HepG2 (cell line): ENCODE results near the gene PACS2. TPM values are rescaled to one million over a fixed set of nuclear protein-coding genes. Genes with fewer than 3 reads are reported as not detected.
"Not testable (repeated sequence)": the region's sequence is repeated elsewhere in the genome, so short reads cannot be mapped to it uniquely, and the experiment has no call there.

Experiments used
- ATAC-seq: fragments of 200-7000 bp; cut with Tn5 transposase; 3 replicates; pipeline ENCODE4 v1.9.1; 2020; ENCODE audit warnings: mild to moderate bottlenecking, moderate library complexity
- BruUV-seq: library from RNA; stranded (reverse); fragments of 400-500 nt; replicated peaks from 2 replicates; lab custom pipeline; 2021; lab: Mats Ljungman, UMichigan
- CTCF ChIA-PET: fragments of 300-600 bp; formaldehyde crosslinking; extraction: SDS; loops from one replicate; lab custom pipeline; 2021; ENCODE audit warnings: low total read pairs, inconsistent platforms, low intra/inter-chr PET ratio; lab: Yijun Ruan, JAX
- POLR2A ChIA-PET: fragments of 350-600 bp; sonication (Branson Sonifier 250); formaldehyde crosslinking; loops from one replicate; lab custom pipeline; 2020; ENCODE audit warnings: antibody characterized with exemption, inconsistent platforms; lab: Yijun Ruan, JAX
- DNase-seq: peaks from one replicate; pipeline ENCODE4 v3.0.0-alpha.2; 2015; ENCODE audit warnings: low spot score
- FAIRE-seq: peaks from 3 replicates; lab custom pipeline; 2011; peaks lifted over from hg19 to GRCh38; lab: Jason Lieb, UNC
- H2AFZ ChIP-seq: one replicate; pipeline ENCODE4 v1.6.1; 2011; ENCODE audit warnings: low read length, inconsistent platforms
- H3K27ac ChIP-seq: fragments of 300-600 bp; 3 replicates; pipeline ENCODE4 v1.8.0; 2011; ENCODE audit warnings: mixed run types, mild to moderate bottlenecking, mixed read lengths, low read length, inconsistent platforms; ENCODE audit not compliant: insufficient read depth; ENCODE audit errors: extremely low read length
- H3K27me3 ChIP-seq, 2 experiments: fragments of 200-600 bp in 1 of 2; 2 replicates in 1 of 2; 3 replicates in 1 of 2; pipeline versions ENCODE4 v1.6.0 to v1.8.0; 2011; ENCODE audit warnings: low read length in 2 of 2, mild to moderate bottlenecking in 2 of 2, moderate library complexity in 2 of 2, inconsistent platforms in 1 of 2; ENCODE audit not compliant: insufficient read depth in 2 of 2, control insufficient read depth in 1 of 2
- H3K36me3 ChIP-seq, 2 experiments: fragments of 200-600 bp in 1 of 2; replicated peaks in 1 of 2; 2 replicates in 1 of 2; 3 replicates in 1 of 2; pipeline versions ENCODE4 v1.5.1 to v1.8.0; 2011; ENCODE audit warnings: low read length in 2 of 2, inconsistent platforms in 1 of 2; ENCODE audit not compliant: insufficient read depth in 2 of 2, control insufficient read depth in 1 of 2
- H3K4me1 ChIP-seq: 2 replicates; pipeline ENCODE4 v1.5.1; 2012; ENCODE audit warnings: low read length, inconsistent platforms; ENCODE audit not compliant: insufficient read depth
- H3K4me2 ChIP-seq: 2 replicates; pipeline ENCODE4 v1.6.0; 2011; ENCODE audit warnings: low read depth, low read length, inconsistent platforms
- H3K4me3 ChIP-seq, 3 experiments: fragments of 200-600 bp in 1 of 3; sonication (generic), shearing (Covaris generic) in 1 of 3; replicated peaks in 1 of 3; 2 replicates each; pipeline ENCODE4 v1.5.1; 2011 to 2016; ENCODE audit warnings: low read length in 3 of 3, inconsistent platforms in 2 of 3, low read depth in 2 of 3, mild to moderate bottlenecking in 2 of 3, control low read depth in 1 of 3, mixed read lengths in 1 of 3; ENCODE audit not compliant: insufficient read depth in 1 of 3
- H3K79me2 ChIP-seq: one replicate; pipeline ENCODE4 v1.6.1; 2011; ENCODE audit warnings: low read length, inconsistent platforms; ENCODE audit not compliant: insufficient read depth
- H3K9ac ChIP-seq: 2 replicates; pipeline ENCODE4 v1.6.0; 2011; ENCODE audit warnings: mild to moderate bottlenecking, low read depth, low read length, inconsistent platforms; ENCODE audit not compliant: insufficient read depth
- H3K9me3 ChIP-seq: 2 replicates; pipeline ENCODE4 v1.5.1; 2012; ENCODE audit warnings: mild to moderate bottlenecking, low read length
- H4K20me1 ChIP-seq: 2 replicates; pipeline ENCODE4 v1.6.0; 2011; ENCODE audit warnings: inconsistent platforms, mild to moderate bottlenecking, low read length, moderate library complexity; ENCODE audit not compliant: insufficient read depth
- SMAD1 ChIP-seq: sonication (generic); formaldehyde crosslinking; IDR thresholded peaks from 2 replicates; pipeline ENCODE4 v1.4.0; 2020; ENCODE audit warnings: missing genetic modification reagents, low read depth, mild to moderate bottlenecking, borderline replicate concordance
- STAG1 ChIP-seq: sonication (generic); formaldehyde crosslinking; IDR thresholded peaks from 2 replicates; pipeline ENCODE4 v1.4.0; 2020; ENCODE audit warnings: missing genetic modification reagents
- WGBS: methylation state at CpG from one replicate; pipeline ENCODE4 v1.1.6; 2017; ENCODE audit warnings: low lambda C conversion rate; 5-methylcytosine and 5-hydroxymethylcytosine counted together
- in situ Hi-C: cut with HindIII; loops from 2 replicates; pipeline ENCODE4 v1.10.0; 2017; ENCODE audit warnings: low pct_unique_long_range_greater_than_20kb; ENCODE audit not compliant: extremely low pct_ligation_motif_present
- intact Hi-C: fragments of 100-400 bp; cut with micrococcal nuclease; formaldehyde crosslinking; loops from one replicate; pipeline ENCODE4 v1.10.0; 2022; ENCODE audit not compliant: unreplicated experiment
- polyA plus RNA-seq, 8 experiments: library from polyadenylated mRNA; depleted of rRNA in 3 of 8; stranded (reverse) in 7 of 8; unstranded in 1 of 8; fragments of >200 nt; fragmentation: Illumina TruSeq in 4 of 8; extraction: Trizol in 4 of 8; gene quantifications; 2 replicates each; pipeline versions ENCODE4 v1.2.1 to v1.2.3, GENCODE V29; 2011 to 2016; ENCODE audit warnings: low read depth in 4 of 8, missing spikeins in 1 of 8, mixed read lengths in 1 of 8; ENCODE audit not compliant: insufficient read depth in 1 of 8
- total RNA-seq, 5 experiments: library from RNA; depleted of rRNA; stranded (reverse); fragments of >200 nt; fragmentation: Illumina TruSeq; extraction: Trizol; gene quantifications; 2 replicates each; pipeline ENCODE4 v1.2.3, GENCODE V29; 2016; ENCODE audit warnings: low read depth in 1 of 5
- TF ChIP-seq, protein P1 (sequence below): sonication (generic); formaldehyde crosslinking; IDR thresholded peaks from 2 replicates; pipeline ENCODE4 v1.5.0; 2020; ENCODE audit warnings: mild to moderate bottlenecking, missing genetic modification reagents, moderate library complexity
- TF ChIP-seq, protein P2 (sequence below): sonication (generic); formaldehyde crosslinking; IDR thresholded peaks from 2 replicates; pipeline ENCODE4 v1.4.0; 2020; ENCODE audit warnings: low read depth, missing genetic modification reagents

PACS2 gene
- total and polyA plus RNA-seq, 2 of the 13 experiments (the other 11 are each of a cell fraction or from before 2014, with no cell fraction given), result 23.6 to 27.6 TPM

DNA sequence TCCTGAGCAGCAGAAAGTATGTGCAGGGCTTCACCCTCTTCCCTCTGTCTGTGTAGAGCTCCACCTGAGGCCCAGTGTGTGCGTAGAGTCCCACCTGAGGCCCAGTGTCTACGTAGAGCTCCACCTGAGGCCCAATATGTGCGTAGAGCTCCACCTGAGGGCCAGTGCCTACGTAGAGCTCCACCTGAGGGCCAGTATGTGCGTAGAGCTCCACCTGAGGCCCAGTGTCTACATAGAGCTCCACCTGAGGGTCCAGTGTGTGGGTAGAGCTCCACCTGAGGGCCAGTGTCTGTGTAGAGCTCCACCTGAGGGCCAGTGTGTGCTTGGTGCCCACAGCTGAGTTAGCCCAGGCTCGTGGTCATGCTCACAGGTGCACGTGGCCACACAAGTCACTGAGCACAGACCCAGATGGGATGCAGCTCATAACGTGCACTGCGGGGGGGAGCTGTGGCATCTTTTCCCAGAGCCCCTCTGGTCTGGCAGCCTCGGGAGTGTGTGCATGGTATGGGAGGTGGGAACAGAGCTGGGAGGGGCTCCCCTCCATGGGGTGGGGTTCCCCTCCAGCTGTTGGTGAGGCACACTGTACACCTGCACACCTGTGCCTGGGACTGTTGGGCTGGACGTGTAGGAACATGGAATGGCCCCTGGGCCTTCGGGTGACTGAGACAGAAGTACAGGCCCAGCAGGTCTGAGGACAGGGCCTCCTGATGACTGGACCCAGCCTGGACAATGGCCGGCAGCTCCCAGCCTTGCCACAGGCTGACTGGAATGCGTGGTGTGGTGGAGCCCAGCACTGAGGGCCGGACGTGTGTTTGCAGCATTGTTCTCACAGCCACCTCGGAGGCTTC lies 20.1 kb downstream of the PACS2 start:
- 100% methylated on average over 4 of the region's 17 CpGs for WGBS
- peak; percentile 37 for ATAC-seq
- no peaks in the 10 kb centered on the region for H3K9me3 ChIP-seq
- POLR2A ChIA-PET, result interaction anchor here (0.8 kb wide), 1 partner anchor 34 kb away, joined by 4 read pairs; the partner anchor contains the start of gene BRF1
- no peak overlapping the region for H3K4me2 ChIP-seq
- no peaks in the 10 kb centered on the region; a peak in 1 of 5 replicates for H3K36me3 ChIP-seq
- no TSS peak for BruUV-seq
- no peak for DNase-seq
- H3K4me1 ChIP-seq, result peaks cover 8% of the 10 kb centered on the region; the same call in 1 of the 2 replicates
- H3K9ac ChIP-seq, result no peak overlapping the region
- in situ Hi-C loops (no loop called here), intact Hi-C loops (no loop called here)
- H3K79me2 ChIP-seq, result peaks cover 5% of the 10 kb centered on the region
- TF ChIP-seq, protein P1, sequence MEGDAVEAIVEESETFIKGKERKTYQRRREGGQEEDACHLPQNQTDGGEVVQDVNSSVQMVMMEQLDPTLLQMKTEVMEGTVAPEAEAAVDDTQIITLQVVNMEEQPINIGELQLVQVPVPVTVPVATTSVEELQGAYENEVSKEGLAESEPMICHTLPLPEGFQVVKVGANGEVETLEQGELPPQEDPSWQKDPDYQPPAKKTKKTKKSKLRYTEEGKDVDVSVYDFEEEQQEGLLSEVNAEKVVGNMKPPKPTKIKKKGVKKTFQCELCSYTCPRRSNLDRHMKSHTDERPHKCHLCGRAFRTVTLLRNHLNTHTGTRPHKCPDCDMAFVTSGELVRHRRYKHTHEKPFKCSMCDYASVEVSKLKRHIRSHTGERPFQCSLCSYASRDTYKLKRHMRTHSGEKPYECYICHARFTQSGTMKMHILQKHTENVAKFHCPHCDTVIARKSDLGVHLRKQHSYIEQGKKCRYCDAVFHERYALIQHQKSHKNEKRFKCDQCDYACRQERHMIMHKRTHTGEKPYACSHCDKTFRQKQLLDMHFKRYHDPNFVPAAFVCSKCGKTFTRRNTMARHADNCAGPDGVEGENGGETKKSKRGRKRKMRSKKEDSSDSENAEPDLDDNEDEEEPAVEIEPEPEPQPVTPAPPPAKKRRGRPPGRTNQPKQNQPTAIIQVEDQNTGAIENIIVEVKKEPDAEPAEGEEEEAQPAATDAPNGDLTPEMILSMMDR (CRISPR knock-in tag), result peak; percentile 37
- TF ChIP-seq, protein P2, sequence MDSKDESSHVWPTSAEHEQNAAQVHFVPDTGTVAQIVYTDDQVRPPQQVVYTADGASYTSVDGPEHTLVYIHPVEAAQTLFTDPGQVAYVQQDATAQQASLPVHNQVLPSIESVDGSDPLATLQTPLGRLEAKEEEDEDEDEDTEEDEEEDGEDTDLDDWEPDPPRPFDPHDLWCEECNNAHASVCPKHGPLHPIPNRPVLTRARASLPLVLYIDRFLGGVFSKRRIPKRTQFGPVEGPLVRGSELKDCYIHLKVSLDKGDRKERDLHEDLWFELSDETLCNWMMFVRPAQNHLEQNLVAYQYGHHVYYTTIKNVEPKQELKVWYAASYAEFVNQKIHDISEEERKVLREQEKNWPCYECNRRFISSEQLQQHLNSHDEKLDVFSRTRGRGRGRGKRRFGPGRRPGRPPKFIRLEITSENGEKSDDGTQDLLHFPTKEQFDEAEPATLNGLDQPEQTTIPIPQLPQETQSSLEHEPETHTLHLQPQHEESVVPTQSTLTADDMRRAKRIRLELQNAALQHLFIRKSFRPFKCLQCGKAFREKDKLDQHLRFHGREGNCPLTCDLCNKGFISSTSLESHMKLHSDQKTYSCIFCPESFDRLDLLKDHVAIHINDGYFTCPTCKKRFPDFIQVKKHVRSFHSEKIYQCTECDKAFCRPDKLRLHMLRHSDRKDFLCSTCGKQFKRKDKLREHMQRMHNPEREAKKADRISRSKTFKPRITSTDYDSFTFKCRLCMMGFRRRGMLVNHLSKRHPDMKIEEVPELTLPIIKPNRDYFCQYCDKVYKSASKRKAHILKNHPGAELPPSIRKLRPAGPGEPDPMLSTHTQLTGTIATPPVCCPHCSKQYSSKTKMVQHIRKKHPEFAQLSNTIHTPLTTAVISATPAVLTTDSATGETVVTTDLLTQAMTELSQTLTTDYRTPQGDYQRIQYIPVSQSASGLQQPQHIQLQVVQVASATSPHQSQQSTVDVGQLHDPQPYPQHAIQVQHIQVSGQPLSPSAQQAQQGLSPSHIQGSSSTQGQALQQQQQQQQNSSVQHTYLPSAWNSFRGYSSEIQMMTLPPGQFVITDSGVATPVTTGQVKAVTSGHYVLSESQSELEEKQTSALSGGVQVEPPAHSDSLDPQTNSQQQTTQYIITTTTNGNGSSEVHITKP, result no peak
- TF ChIP-seq STAG1 (CRISPR knock-in tag), result peak; percentile 15; the same call in 1 of the 2 replicates
- TF ChIP-seq SMAD1 (CRISPR knock-in tag), result no peak
- CTCF ChIA-PET, result no interaction called here
- peaks cover 4% of the 10 kb centered on the region; the same call in 1 of the 2 replicates for H4K20me1 ChIP-seq
- FAIRE-seq, result no peak
- no peaks in the 10 kb centered on the region for H3K27me3 ChIP-seq
- H2AFZ ChIP-seq, result no peak overlapping the region
- no peak overlapping the region for H3K4me3 ChIP-seq
- no peak overlapping the region for H3K27ac ChIP-seq

DNA sequence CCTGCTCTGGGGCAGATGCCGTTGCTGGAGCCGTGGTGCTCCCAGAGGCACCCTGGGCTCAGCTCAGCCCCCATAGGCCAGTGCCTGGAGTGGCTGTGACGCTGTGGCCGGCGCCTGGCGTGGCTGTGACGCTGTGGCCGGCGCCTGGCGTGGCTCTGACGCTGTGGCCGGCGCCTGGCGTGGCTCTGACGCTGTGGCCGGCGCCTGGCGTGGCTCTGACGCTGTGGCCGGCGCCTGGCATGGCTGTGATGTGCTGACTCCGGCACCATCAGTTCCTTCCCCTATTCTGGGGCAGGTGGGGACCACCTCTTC lies 20.6 kb downstream of the PACS2 start:
- H3K4me3 ChIP-seq, H4K20me1 ChIP-seq, H2AFZ ChIP-seq, DNase-seq, H3K79me2 ChIP-seq, intact Hi-C loops, in situ Hi-C loops, H3K9me3 ChIP-seq, H3K36me3 ChIP-seq, CTCF ChIA-PET, ATAC-seq, H3K4me1 ChIP-seq, H3K4me2 ChIP-seq, H3K9ac ChIP-seq, H3K27me3 ChIP-seq, FAIRE-seq, POLR2A ChIA-PET, BruUV-seq, H3K27ac ChIP-seq: not testable (repeated sequence)
- WGBS, result 92% methylated on average over 2 of the region's 22 CpGs
